LNCAP (cell line): ENCODE results near the gene C14orf119.
A peak's percentile ranks its signal among the peaks of the same experiment; 100 is the strongest.

ENCODE experiments used
- TF ChIP-seq, protein P1 (sequence below): fragments of 450-650 bp; IDR thresholded peaks from 2 replicates; pipeline ENCODE4 v1.5.1; 2017; ENCODE audit warnings: mild to moderate bottlenecking

The C14orf119 gene

DNA sequence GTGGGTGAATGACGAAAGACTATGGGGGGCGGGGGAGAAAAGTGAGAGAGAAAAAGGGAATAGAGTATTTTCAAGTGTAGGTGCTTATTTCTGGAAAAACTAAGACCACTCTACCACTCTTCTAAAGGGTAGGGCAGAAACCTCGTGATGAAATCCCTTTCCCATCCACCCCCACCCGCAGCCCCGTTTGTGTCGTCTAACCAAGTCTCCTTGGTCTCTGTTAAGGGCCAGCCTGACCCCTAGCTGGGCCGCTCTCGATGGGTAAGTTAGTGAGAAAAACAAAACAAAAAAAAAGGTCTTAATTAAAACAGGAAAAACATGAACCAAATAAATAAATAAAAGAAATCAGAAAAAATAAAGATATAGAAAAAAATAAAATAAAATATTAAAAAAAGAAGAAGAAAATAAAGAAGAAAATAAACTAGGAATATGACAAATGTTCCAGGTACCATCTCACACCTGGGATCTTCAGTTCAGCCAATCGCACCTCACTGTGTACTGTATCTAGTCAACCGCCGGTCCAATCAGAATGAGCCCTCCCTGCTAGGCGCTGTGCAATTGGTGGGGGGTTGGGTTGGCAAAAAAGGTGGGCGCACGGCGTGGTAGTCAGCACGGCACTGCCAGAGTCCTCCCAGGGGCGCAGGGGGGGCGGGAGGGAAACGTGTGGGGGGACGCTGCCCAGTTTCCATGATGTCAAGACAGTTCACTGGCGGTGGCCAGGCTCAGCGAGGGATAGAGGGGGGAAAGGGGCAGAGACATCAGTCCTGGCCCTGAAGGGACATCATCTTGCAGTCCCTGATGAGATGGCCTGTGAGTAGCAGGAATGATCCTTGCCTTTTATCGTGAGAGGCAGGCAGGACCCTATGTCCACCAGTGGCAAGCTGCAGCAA, 28.2 kb upstream of the C14orf119 start:
- TF ChIP-seq, protein P1, sequence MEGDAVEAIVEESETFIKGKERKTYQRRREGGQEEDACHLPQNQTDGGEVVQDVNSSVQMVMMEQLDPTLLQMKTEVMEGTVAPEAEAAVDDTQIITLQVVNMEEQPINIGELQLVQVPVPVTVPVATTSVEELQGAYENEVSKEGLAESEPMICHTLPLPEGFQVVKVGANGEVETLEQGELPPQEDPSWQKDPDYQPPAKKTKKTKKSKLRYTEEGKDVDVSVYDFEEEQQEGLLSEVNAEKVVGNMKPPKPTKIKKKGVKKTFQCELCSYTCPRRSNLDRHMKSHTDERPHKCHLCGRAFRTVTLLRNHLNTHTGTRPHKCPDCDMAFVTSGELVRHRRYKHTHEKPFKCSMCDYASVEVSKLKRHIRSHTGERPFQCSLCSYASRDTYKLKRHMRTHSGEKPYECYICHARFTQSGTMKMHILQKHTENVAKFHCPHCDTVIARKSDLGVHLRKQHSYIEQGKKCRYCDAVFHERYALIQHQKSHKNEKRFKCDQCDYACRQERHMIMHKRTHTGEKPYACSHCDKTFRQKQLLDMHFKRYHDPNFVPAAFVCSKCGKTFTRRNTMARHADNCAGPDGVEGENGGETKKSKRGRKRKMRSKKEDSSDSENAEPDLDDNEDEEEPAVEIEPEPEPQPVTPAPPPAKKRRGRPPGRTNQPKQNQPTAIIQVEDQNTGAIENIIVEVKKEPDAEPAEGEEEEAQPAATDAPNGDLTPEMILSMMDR: no peak

DNA sequence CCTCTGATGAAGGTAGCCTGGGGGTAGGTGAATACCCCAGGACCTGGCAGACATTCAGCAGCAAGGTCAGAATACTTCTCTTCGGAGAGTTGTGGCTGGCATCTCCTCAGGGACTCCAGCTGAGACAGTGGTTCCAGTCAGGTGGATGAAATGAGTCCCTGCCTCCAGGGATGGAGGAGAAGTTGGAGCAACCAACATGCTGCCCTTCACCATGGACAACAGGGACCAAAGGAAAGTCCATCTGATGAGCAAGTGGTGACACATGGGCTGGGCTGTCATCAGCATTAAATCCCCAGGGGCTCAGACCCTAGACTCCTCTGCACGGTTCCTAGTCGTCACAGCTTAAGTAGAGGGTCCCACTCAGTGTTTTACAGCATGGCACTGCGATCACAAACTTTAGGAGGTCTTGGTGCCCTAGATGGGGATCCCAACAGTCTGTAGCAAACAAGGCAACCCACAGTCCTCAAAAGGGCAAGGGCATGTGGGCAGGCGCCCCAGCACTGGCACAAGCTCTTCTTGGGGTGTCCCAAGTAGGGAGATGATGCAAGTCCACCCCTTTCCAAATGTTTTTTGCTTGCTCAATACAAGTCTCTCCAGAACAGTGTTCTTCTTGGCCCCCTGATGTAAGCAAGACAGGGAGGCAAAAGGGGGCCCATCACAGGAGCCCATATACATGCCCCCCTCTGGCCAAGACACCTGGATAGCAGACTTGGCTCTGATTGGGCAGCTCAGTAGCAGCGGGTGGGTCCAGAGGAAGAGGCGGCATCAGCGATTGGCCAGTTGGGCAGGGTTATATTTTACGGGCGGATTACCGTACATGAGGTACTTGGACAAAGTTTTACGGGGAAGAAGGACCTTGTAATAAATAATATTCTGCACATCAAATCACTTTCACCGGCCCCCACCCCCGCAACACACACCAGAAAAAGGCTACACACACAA, 27.2 kb upstream of the C14orf119 start:
- TF ChIP-seq, protein P1: no peak

DNA sequence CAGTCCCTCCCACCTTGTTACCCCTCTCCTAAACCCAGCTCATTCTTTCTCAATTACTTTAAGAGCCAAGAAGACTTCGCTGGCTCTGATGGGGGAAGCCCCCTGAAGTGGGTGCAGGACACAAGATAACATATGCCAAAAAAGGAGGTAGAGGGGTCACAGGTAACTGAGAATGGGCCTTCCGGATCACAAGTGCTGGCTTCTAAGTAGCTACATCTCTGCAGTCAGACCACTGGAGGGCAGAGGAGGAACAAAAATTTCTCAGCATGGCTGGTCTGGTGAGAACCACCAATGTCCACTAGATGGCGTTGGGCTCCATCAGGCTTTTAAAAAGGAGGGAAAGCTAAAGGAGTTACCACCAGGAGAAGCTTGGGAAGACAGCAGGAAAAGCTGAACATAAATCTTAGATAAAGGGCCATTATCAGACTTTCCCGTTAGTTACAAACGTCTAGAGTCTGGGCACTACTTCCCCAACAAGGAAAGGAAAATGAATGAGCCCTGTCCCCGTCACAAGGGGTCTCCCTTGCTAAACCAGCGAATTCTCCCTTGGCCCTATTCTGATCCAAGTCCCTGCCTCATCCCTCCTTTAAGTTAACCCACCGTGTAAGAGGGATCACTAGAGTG, 26.4 kb upstream of the C14orf119 start:
- TF ChIP-seq, protein P1: peak; percentile 99

DNA sequence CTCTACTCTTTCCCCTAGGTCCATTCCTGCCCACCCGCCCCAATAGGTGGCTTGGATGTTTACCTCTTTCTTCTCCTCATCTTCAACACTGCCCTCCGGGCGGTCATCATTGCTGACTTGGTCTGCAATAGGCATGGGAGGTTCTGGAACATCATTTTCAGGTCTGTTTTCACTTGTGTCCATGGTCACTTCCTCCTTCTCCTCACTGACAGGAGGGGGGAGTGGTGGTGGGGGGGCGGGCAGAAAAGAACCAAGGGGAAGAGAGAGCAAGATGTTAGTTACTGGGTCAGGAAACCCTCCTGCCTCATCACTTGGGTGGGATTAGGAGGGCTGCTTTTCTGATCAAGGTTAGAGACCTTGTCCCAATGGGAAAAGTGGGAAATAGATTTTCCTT, 25.9 kb upstream of the C14orf119 start:
- TF ChIP-seq, protein P1: no peak

DNA sequence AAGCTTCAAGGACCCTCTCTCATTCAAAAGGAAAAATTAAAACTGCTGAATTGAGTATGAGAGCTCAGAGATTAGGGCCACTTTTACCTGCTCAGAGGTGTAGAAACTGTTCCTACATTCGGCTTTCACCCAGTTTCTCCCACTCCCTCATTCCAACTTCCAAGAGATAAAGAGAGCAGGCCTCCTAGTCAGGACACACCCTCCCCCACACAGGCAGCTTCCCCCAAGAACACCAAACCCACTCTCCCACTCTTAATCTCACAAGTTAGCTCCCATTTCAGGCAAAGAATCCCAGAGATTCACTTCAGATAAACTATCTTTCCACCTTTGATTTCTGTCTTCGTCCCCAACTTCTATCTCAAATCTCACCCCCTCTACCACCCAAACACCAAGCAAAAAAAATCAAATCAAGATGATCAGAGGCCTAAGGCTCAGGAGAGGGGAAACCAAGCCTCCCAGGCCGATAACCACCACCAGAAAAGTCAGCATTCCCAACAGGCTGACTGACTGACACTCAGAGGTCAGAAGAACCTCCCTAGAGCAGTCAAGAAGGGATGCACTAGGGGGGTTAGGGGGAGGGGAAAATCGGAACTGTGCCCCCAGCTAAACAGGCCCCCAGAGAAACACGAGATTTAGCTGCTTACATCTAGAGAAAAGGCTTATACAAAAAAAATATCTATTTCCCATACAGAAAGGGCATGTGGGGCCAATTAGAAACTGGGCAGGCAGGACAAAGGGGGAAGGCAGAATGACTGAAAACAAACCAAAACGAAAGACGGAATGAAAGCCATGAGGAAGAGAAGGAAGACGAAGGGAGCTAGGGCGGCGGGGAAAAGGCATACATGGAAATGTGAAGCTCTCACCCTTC, 24.8 kb upstream of the C14orf119 start:
- TF ChIP-seq, protein P1: no peak

DNA sequence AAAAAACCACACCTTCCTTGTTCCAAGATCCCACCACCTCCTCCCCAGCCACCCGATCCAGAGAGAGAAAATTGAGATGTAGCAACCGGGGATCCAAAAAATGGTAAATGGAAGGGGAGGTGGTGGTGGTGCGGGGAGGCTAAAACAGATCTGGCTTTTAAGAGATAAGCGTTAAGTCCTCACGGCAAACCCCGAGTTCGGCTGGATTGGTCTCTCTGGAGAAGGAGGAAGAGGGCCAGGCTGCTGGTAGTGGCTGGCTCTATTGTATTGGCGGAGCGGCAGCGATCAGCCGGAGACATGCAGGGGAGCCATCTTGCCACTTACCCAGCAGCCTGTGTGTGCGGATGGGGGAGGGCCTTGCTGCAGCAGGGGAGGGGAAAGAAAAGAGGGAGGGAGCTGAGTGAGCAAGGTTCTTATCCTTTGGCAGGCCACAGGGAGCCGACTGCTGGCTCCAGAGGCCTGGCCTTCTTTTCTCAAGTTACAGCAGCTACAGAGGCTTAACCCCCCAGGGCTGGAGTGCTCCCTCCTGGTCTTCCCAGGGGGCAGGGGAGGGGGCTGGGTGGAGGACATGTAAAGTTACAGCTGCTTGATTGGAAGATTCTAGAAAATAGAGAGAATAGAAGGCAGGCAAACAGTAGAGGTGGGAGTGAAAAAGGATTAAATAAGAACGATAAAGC, 23.9 kb upstream of the C14orf119 start:
- TF ChIP-seq, protein P1: no peak
